Measurements from ENCODE around the gene ERV3-1.
A peak's percentile ranks its signal among the peaks of the same experiment; 100 is the strongest.
"Not testable (repeated sequence)": the region's sequence is repeated elsewhere in the genome, so short reads cannot be mapped to it uniquely, and the experiment has no call there.

ERV3-1 gene

DNA sequence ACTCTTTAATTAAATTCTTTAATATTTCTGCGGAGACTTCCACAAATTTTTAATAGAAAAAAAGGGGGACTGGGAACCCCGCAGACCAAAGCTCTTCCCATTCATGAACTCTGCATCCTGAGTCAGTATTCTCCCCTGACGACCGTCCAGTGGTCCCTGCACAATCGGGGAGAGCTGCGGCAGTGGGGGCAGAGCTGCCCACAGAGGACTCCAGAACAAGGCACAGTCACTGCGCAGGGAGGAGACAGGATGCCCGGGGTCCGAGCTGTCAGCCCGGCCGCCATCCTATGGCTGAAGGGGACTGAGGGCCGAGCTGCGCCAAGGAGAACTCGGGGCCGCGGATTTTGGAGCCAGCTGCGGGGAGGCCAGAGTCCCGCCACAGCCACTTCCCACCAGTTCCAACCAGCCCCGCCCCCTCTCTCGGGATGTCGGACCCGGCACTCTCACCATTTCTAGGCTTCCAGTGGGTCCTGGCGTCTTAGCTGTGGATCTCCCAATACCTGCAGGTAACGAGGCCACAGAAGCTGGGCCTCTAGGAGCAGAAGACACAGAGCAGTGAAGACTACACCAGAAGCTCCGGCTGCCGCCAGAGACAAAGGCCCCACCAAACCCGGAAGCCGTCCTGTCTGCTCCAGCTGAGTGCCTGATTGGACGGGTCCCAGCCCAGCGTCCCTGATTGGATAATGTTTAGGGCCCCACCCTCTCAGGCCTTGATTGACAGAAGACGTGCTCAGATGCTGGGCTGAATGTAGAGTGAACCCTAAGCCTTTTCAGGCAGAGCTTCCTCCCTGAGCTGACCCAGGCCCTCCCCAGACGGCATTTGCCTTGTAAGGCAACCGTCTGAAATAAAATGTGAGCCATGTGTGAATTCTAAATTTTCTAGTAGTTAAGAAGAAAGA lies at the start of gene ERV3-1:
TSS of gene ERV3-1 (minus strand) at position 594 of the 899 bp plus-strand sequence. CDS start 13,661 bp downstream, outside the sequence.
- DNase-seq (ENCODE audit: low read depth in 3 of 3, low spot score in 1 of 3), result peak; percentile 76 to 82 (median 79)

GRCh38 chr7:65055786-65056185 lies 49.3 kb upstream of the ERV3-1 start:
- not testable (repeated sequence) for DNase-seq (ENCODE audit: low read depth in 3 of 3, low spot score in 1 of 3)

DNA sequence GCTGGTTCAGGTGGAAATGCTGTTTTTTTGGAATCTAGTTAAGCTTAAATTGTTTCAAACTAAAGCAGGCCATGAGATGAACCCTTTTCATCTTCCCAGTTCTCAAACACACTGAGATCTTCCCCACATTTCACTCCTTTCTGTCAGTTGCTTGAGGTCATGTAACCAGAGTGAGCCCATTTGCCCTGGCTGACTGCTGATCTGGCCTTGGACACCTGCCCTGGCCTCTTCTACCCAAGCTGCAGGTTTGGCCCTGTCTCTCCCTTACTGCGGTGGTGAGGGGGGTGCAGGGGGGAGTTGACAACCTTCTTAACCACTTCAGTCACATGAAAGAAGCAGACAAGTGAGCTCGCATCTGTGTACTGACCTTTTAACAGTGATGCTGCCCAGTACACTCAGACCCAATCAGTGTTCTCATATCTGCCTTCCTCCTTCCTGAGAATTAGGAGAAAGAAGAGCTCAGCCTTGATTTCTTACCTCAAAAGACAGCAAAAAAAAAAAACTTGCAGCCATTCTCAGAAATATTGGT lies 48.0 kb upstream of the ERV3-1 start:
- not testable (repeated sequence) for DNase-seq (ENCODE audit: low read depth in 3 of 3, low spot score in 1 of 3)

DNA sequence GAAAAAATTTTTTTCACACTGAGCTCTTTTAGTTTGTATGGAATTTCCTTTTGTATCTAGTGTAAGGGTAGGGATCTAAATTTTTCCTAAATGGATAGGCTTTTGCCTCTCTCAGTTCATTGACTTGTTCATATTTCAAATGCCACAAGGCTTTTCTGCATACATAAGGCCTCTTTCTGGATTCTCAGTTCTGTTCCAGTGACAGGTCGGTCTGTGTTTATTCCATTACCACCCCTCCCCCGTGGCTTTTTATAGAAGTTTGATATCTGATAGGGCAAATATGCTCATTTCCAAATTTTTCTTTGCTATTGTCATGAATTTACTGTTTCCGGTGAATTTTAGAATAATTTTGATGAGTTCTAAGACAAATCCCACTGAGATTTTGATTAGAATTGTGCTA lies 45.2 kb upstream of the ERV3-1 start:
- DNase-seq (ENCODE audit: low read depth in 3 of 3, low spot score in 1 of 3), result not testable (repeated sequence)

DNA sequence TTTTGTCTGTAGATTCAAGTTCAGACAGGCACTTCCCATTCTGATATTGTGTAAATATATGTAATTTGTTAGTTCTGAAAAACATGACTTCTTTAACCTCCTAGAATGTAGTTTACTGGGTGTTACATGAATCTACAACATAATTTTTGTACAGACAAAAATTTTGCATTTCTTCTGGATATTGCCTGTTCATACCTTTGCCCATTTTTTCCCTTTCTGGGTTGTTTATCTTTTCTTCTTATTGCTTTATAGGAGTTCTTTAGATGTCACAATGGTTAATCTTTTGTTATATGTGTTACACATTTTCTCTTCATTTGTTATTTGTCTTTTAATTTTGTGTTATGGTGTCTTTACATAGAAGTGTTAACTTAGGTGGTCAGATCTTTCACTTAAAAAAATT lies 44.7 kb upstream of the ERV3-1 start:
- not testable (repeated sequence) for DNase-seq (ENCODE audit: low read depth in 3 of 3, low spot score in 1 of 3)

- DNase-seq (ENCODE audit: low read depth in 3 of 3, low spot score in 1 of 3), result not testable (repeated sequence)
Observed at GRCh38 chr7:65046329-65046728, 39.8 kb upstream of the ERV3-1 start.

DNA sequence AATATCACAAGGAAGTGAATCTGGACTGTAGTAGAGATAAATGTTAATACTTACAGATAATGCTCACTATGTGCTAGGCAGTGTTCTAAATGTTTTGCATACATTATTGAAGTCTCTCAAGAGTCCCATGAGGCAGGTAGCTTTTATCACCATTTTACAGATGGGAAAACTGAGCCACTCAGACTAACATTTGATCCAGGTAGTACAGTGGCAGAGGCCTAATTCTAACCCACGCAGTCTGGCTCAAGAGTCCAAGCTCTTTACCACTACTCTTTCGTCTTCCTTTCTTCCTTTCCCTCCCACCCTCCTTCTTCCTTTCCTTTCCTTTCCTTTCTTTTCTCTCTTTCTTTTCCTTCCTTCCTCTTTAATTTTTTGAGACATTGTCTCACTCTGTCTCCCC lies 39.1 kb upstream of the ERV3-1 start:
- DNase-seq (ENCODE audit: low read depth in 3 of 3, low spot score in 1 of 3), result not testable (repeated sequence)

DNA sequence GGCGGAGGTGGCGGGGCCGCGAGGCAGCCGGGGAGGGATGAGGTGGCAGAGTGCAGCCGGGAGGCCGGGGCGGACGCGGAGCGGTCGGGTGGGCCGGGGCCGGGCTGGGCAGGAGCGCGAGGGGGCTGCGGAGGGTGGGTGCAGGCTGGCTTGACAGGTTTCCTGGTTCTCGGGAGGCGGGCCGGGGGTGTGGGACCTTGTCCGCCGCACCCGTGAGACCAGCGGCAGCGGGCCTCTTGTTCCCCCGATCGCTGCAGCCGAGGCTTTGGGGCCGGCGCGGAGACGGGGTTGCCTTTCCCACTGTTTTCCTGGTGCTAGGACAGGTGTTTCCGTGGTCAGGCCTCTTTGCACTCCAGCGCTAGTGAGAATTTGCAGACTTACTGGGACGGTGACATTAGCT lies 32.3 kb upstream of the ERV3-1 start:
- DNase-seq (ENCODE audit: low read depth in 3 of 3, low spot score in 1 of 3), result peak in 2 of 3 donors; percentile 5 to 7

DNA sequence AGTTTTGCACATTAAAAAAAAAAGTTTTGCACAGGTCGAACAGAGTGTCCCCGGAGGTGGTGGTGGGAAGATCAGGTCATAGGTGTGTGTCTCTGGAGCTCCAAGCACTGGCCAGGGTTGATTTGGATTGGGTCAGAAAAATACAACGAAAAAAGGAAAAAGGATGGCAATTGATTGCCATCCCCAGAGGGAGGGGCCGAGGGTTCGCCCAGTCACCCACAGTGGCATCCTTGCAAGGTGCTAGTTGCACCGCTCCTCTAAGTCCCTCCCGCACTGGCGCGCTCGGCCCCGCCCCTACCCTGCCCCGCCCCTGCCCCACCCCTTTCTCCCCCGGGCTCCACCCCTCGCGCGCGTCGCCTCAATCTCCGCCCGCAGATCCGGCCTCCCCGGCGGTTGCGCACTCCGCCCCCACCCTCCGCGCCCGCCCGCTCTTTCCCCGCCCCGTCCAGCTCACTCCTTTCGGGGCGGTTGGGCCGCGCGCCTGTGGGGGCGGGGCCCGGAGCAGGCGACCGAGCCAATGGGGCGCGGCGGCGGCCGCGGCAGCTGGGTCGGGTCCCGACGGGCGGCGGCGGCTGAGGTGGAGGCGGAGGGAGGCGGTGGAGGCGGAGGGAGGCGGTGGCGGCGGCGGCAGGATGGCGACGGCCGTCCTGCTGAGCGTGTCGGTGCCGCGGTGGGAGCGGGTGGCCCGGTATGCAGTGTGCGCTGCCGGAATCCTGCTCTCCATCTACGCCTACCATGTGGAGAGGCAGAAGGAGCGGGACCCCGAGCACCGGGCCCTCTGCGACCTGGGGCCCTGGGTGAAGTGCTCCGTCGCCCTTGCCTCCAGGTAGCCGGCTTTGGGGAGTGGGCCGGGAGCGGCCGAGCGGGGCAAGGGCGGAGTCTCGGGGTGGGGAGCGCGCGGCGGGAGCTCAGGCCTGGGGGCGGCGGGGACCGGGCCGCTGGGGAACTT lies 31.5 kb upstream of the ERV3-1 start:
- DNase-seq (ENCODE audit: low read depth in 3 of 3, low spot score in 1 of 3), result peak; percentile 86 to 95 (median 88)

DNA sequence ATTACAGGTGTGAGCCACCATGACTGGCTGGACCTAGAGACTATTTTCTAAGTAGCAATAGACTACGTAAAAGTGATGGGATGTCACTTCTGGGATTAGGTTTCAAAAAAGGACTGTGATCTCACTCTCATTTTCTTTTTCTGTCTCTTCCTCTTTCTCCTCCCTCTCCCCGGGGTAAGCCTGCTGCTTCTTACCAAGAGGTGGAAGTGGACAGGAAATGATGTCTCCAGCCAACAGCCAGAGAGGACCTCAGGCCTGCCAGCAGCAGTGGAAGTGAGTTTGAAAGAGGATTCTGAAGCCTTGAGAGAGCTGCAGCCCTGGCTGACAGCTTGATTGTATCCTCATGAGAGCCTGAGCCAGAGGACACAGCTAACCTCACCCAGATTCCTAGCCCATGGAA lies 30.0 kb upstream of the ERV3-1 start:
- not testable (repeated sequence) for DNase-seq (ENCODE audit: low read depth in 3 of 3, low spot score in 1 of 3)

- DNase-seq (ENCODE audit: low read depth in 3 of 3, low spot score in 1 of 3), result not testable (repeated sequence)
Observed at GRCh38 chr7:65035469-65035868, 29.0 kb upstream of the ERV3-1 start.

- not testable (repeated sequence) for DNase-seq (ENCODE audit: low read depth in 3 of 3, low spot score in 1 of 3)
Observed at GRCh38 chr7:65034120-65034782, 27.8 kb upstream of the ERV3-1 start.

DNA sequence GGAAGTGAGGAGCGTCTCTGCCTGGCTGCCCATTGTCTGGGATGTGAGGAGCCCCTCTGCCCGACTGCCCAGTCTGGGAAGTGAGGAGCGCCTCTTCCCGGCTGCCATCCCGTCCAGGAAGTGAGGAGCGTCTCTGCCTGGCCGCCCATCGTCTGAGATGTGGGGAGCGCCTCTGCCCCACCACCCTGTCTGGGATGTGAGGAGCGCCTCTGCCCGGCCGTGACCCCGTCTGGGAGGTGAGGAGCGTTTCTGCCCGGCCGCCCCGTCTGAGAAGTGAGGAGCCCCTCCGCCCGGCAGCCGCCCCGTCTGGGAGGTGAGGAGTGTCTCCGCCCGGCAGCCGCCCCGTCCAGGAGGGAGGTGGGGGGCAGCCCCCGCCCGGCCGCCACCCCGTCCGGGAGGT lies 26.9 kb upstream of the ERV3-1 start:
- not testable (repeated sequence) for DNase-seq (ENCODE audit: low read depth in 3 of 3, low spot score in 1 of 3)

DNA sequence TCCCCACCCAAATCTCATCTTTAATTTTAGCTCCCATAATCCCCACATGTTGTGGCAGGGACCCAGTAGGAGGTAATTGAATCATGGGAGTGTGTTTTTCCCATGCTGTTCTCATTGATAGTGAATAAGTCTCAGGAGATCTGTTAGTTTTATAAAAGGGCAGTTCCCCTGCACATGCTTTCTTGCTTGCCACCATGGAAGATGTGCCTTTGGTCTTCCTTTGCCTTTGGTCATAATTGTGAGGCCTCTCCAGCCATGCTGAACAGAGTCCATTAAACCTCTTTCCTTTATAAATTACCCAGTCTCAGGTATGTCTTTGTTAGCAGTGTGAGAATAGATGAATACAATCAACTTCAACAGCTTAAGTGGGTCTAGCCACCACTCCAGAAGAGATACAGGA lies 18.5 kb upstream of the ERV3-1 start:
- not testable (repeated sequence) for DNase-seq (ENCODE audit: low read depth in 3 of 3, low spot score in 1 of 3)

DNA sequence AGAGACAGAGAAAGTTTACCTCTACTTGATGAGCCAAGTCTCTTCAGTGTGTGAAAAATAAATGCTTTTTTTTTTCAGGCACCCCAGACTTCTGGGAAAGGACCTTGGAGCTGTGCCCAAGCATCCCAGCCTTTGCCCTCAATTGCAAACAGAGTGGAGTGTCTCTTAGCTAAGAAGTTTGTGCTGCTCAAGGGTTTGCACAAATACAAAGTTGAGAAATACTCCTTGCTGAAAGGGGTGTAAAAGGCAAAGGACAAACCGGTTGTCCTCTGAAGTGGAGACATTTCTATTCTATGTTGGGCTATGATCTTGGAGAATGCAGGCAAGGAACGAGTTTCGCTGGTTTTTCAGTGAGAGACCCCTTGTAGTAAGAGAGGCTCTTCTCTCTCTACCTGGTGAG lies 14.5 kb upstream of the ERV3-1 start:
- not testable (repeated sequence) for DNase-seq (ENCODE audit: low read depth in 3 of 3, low spot score in 1 of 3)

- not testable (repeated sequence) for DNase-seq (ENCODE audit: low read depth in 3 of 3, low spot score in 1 of 3)
Observed at GRCh38 chr7:65009881-65010280, 3.4 kb upstream of the ERV3-1 start.

DNA sequence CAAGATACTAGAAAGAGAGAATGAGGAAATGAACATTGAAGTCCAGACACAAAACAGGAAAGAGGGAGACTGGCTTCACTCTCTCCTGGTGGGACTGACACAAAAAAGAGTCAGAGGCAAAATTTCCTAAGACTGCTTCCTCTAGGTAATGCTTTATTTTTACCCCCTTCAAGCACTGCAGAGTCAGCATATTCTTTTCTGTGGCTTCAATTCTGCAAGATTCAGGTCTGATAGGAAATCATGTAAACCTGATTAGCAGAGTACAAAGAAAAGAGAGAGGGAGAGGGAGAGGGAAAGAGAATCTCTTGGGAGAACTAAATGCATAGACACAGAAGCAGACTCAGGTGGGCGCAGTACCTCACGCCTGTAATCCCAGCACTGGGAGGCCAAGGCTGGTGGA lies 2.9 kb upstream of the ERV3-1 start:
- DNase-seq (ENCODE audit: low read depth in 3 of 3, low spot score in 1 of 3), result not testable (repeated sequence)

GRCh38 chr7:65007036-65007435 lies 549 bp upstream of the ERV3-1 start:
- DNase-seq (ENCODE audit: low read depth in 3 of 3, low spot score in 1 of 3), result not testable (repeated sequence)

DNA sequence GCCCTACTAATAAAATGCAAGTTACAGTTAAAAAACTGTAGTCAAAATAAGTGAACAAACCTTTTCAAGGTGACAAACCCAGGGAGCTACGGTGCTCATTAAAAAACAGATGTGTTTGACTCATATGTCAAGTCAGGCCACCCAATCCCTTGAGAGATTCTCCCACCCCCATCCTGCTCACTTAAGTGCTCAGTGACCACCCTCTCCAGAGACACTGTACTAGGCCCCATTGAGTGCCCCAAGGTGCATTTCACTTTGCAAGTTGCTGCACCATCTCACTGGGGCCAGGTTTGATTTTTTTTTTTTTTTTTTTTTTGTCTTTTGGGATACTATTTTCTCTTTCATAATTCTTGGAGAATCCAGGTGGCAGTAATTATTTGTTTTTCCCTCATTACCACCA lies 1.9 kb downstream of the ERV3-1 start:
- DNase-seq (ENCODE audit: low read depth in 3 of 3, low spot score in 1 of 3), result no peak

DNA sequence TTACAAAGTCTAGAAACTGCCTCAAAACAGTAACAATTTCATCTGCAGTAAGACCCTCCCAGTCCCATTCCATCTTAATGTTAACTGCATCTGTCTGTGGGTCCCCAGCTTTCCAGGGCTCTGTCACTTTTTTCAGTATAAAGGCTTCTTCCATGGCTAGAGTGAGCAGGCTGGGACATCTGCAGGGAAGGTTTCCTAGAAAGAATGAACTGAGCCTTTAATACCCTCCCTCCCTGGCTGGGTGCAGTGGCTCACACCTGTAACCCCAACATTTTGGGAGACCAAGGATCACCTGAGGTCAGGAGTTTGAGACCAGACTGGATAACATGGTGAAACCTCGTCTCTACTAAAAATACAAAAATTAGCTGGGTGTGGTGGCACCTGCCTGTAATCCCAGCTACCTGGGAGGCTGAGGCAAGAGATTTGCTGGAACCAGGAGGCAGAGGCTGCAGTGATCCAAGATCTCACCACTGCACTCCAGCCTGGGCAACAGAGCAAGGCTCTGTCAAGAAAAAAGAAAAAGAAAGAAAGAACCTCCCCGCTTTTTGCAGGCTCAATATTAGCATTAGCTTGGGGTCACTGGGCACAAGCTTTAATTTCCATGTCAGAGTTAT lies 3.4 kb downstream of the ERV3-1 start:
- DNase-seq (ENCODE audit: low read depth in 3 of 3, low spot score in 1 of 3), result no peak
